Measurements from ENCODE around the gene SLC16A5. TPM values are rescaled to one million over a fixed set of nuclear protein-coding genes. Genes with fewer than 3 reads are reported as not detected.

Gene SLC16A5
- total RNA-seq, 1 donor from 2014 or later = 40.5 TPM

DNA sequence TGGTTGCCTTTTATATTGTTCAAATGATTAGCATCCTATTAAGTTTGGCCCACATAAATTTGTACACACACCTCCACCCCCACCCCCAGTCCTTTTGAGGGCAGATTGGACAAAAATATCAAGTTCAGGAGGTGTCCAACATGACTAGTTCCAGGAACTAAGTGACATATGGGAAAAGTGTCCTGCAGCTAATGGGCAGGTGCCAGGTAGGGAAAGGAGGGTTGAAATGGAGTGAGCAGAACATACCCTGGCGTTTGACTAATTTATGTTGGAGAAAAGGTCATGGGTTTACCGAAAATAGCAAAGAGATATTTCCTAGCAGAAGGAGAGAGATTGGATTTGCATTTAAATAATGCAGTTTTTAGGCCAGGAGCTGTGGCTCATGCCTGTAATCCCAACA lies 35.8 kb upstream of the SLC16A5 start:
- TF ChIP-seq, protein P1, sequence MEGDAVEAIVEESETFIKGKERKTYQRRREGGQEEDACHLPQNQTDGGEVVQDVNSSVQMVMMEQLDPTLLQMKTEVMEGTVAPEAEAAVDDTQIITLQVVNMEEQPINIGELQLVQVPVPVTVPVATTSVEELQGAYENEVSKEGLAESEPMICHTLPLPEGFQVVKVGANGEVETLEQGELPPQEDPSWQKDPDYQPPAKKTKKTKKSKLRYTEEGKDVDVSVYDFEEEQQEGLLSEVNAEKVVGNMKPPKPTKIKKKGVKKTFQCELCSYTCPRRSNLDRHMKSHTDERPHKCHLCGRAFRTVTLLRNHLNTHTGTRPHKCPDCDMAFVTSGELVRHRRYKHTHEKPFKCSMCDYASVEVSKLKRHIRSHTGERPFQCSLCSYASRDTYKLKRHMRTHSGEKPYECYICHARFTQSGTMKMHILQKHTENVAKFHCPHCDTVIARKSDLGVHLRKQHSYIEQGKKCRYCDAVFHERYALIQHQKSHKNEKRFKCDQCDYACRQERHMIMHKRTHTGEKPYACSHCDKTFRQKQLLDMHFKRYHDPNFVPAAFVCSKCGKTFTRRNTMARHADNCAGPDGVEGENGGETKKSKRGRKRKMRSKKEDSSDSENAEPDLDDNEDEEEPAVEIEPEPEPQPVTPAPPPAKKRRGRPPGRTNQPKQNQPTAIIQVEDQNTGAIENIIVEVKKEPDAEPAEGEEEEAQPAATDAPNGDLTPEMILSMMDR (IDR thresholded peaks at IDR 0.05) = no peak
- Histone ChIP-seq H3K27ac (no peak overlapping the region), H3K9me3 (no peaks in the 10 kb centered on the region), H3K4me3 (no peak overlapping the region), H3K36me3 (peaks cover 45% of the 10 kb centered on the region), H3K27me3 (no peaks in the 10 kb centered on the region), H3K4me1 (peaks cover 16% of the 10 kb centered on the region)
- ATAC-seq (no peak), DNase-seq (no peak)
- intact Hi-C loops (cut with DNase I) = no loop called here

DNA sequence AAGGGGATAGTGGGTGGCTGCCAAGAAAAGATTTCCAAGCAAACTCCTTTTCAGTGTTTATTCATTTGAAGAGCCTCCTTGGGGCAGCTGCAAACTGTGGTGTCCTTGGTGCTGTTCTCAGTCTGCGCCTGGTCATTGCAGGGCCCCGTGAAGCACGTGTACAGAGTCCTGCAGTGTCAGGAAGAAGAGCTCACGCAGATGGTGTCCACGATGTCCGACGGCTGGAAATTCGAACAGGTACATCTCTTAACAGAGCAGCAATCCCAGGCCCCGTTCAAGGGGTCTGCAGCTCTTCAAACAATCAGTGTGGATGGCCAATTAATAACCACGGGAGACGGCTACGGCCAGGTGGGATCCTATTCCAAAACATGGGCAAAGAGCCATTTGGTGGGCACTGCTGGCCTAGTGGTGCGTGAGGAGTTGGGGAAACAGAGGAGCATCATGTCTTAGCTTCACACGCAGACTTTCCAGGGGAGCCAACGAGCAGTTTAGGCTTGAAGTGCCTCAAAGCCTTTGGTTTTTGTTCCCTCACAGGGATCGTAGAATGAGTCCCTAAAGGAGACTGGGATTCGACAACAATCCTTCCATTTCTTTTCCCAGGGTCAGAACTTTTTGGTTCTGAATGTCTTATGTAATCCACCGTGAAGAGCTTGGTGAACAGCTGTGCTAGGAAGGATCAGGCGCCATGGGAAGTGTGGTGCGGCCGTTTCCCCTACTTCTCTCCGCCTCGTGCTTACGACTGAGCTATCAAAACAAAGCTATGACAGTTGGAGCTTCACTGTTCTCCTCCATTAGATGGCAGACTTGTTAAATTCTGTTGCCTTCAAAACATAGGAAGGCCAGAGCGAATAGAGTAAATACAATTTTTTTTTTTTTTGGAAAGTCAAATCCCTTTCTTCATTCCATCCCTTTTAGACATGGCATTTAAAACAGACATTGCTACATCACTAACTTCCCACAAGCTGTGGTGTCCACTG lies 28.1 kb upstream of the SLC16A5 start:
- Histone ChIP-seq H3K36me3 (peaks cover 55% of the 10 kb centered on the region), H3K27ac (peak overlapping the region; percentile 55)
- peak; percentile 85 for ATAC-seq

DNA sequence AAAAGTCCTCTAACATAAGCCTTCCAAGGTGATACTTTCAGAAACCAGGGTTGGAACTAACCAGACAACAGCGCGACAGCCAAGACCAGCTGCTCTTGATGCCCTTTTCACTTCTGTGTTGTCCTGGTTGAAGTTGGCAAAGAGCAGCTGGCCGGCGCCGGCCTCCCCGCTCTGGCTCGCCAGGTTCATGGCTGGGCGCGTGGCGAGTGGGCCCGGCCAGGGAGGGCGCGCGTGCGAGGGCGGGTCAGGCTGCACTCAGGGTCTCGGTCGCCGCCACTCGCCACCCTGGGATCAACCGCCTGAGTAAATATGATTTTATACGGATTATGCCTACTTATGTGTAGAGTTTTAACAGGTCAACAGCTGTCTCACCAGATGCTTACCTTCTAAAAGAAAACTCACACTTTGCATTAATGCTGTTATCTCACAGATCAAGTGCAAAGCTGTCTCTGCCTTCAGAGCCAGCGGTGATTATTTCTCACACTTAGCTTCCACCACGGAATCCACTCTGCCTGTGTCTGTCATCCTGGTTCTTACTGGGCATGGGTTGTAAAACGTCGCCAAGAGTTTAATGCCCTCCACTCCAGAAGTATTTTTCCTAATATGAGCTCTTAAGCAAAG lies 27.2 kb upstream of the SLC16A5 start:
- Histone ChIP-seq H3K9me3 (no peaks in the 10 kb centered on the region), H3K27ac (peak overlapping the region; percentile 53), H3K27me3 (no peaks in the 10 kb centered on the region), H3K4me1 (peaks cover 11% of the 10 kb centered on the region), H3K36me3 (peaks cover 49% of the 10 kb centered on the region), H3K4me3 (no peak overlapping the region)
- ATAC-seq (no peak), DNase-seq (no peak)
- TF ChIP-seq, protein P1 (IDR thresholded peaks at IDR 0.05) = no peak
- intact Hi-C loops (cut with DNase I) = loop anchor here (10.0 kb wide), 1 partner anchor 114 kb away; no protein-coding TSS in a partner anchor

More for the DNA sequence above, 28.1 kb upstream of the SLC16A5 start:
- Histone ChIP-seq H3K27me3 (no peaks in the 10 kb centered on the region), H3K4me1 (peaks cover 11% of the 10 kb centered on the region), H3K9me3 (no peaks in the 10 kb centered on the region), H3K4me3 (no peak overlapping the region)
- no peak for DNase-seq
- TF ChIP-seq, protein P1 (IDR thresholded peaks at IDR 0.05) = peak; percentile 50
- intact Hi-C loops (cut with DNase I) = loop anchor here (10.0 kb wide), 1 partner anchor 115 kb away; no protein-coding TSS in a partner anchor

DNA sequence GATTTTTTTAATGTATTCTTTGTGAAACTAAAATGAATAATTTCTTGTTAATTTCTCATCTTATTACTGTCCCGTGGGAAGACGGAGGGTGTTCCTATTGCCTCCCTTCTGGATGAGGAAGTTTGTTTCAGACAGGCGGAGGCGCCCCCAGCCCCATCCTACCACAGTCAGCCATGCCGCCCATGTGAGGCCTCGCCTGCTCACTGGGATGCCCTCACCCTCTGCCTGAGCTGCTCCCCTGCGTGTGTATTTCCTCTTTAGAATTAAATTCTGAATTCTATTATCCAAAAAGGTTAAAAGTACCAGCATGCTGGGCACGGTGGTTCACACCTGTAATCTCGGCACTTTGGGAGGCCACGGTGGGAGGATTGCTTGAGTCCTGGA lies 26.7 kb upstream of the SLC16A5 start:
- no peak for ATAC-seq
- DNase-seq = no peak
- Histone ChIP-seq H3K27ac (no peak overlapping the region), H3K4me1 (peaks cover 11% of the 10 kb centered on the region), H3K36me3 (peaks cover 44% of the 10 kb centered on the region), H3K9me3 (no peaks in the 10 kb centered on the region), H3K4me3 (no peak overlapping the region), H3K27me3 (no peaks in the 10 kb centered on the region)
- intact Hi-C loops (cut with DNase I) = loop anchor here (10.0 kb wide), 1 partner anchor 114 kb away; no protein-coding TSS in a partner anchor
- TF ChIP-seq, protein P1 (IDR thresholded peaks at IDR 0.05) = no peak

- TF ChIP-seq, protein P1 (IDR thresholded peaks at IDR 0.05) = no peak
- intact Hi-C loops (cut with DNase I) = loop anchor here (10.0 kb wide), 1 partner anchor 113 kb away; no protein-coding TSS in a partner anchor
- H3K9me3 ChIP-seq = no peaks in the 10 kb centered on the region
- DNase-seq = no peak
- peaks cover 38% of the 10 kb centered on the region for H3K36me3 ChIP-seq
- H3K4me3 ChIP-seq = no peak overlapping the region
- ATAC-seq = no peak
- peaks cover 11% of the 10 kb centered on the region for H3K4me1 ChIP-seq
- H3K27me3 ChIP-seq = no peaks in the 10 kb centered on the region
- no peak overlapping the region for H3K27ac ChIP-seq
Observed at GRCh38 chr17:75061618-75062017, 26.1 kb upstream of the SLC16A5 start.

Data from upper lobe of right lung (tissue), 1 donor.